Glutamatergic neuron (in vitro differentiated cells): ENCODE measurements around the gene KRT36. TPM values are rescaled to one million over a fixed set of nuclear protein-coding genes. Genes with fewer than 3 reads are reported as not detected.
A peak's percentile ranks its signal among the peaks of the same experiment; 100 is the strongest.

Experiments
- DNase-seq: peaks from one replicate; pipeline ENCODE4 v3.0.0; 2022
- H3K27ac Mint-ChIP-seq: one replicate; pipeline ENCODE4 v1.8.0; 2020; ENCODE audit warnings: mild to moderate bottlenecking, mixed read lengths, inconsistent platforms; ENCODE audit not compliant: unreplicated experiment
- H3K27me3 Mint-ChIP-seq: one replicate; pipeline ENCODE4 v1.8.0; 2020; ENCODE audit warnings: mild to moderate bottlenecking, moderate library complexity, mixed read lengths, inconsistent platforms; ENCODE audit not compliant: unreplicated experiment
- H3K36me3 Mint-ChIP-seq: one replicate; pipeline ENCODE4 v1.8.0; 2020; ENCODE audit warnings: mild to moderate bottlenecking, mixed read lengths, inconsistent platforms; ENCODE audit not compliant: unreplicated experiment
- H3K4me1 Mint-ChIP-seq: one replicate; pipeline ENCODE4 v1.8.0; 2020; ENCODE audit warnings: mild to moderate bottlenecking, low read depth, mixed read lengths, inconsistent platforms; ENCODE audit not compliant: unreplicated experiment
- H3K4me3 Mint-ChIP-seq: one replicate; pipeline ENCODE4 v1.8.0; 2020; ENCODE audit warnings: mild to moderate bottlenecking, mixed read lengths, inconsistent platforms; ENCODE audit not compliant: unreplicated experiment
- H3K9me3 Mint-ChIP-seq: one replicate; pipeline ENCODE4 v1.8.0; 2020; ENCODE audit warnings: mild to moderate bottlenecking, moderate library complexity, mixed read lengths, inconsistent platforms; ENCODE audit not compliant: unreplicated experiment
- CTCF ChIP-seq: fragments of 200-600 bp; sonication (generic); IDR thresholded peaks from one replicate; pipeline ENCODE4 v1.5.0; 2021; ENCODE audit not compliant: partially characterized antibody, unreplicated experiment
- total RNA-seq: library from RNA; stranded (reverse); fragmentation: NEBNext Ultra II Directional; extraction: Animal tissue kit (Norgen Biotek cat#: 25700); gene quantifications from one replicate; pipeline ENCODE4 v1.2.1, GENCODE V29; 2021; ENCODE audit not compliant: unreplicated experiment

Gene KRT36
- total RNA-seq, 1 donor from 2014 or later, result not detected

GRCh38 chr17:41496803-41497484, 7.2 kb upstream of the KRT36 start:
- H3K27ac Mint-ChIP-seq, result no peak overlapping the region
- H3K4me3 Mint-ChIP-seq, result no peak overlapping the region
- H3K27me3 Mint-ChIP-seq, result peaks cover 18% of the 10 kb centered on the region
- peaks cover 4% of the 10 kb centered on the region for H3K4me1 Mint-ChIP-seq
- DNase-seq, result peak; percentile 54
- peak; percentile 49 for TF ChIP-seq CTCF
- no peaks in the 10 kb centered on the region for H3K36me3 Mint-ChIP-seq
- H3K9me3 Mint-ChIP-seq, result peaks cover 1% of the 10 kb centered on the region

DNA sequence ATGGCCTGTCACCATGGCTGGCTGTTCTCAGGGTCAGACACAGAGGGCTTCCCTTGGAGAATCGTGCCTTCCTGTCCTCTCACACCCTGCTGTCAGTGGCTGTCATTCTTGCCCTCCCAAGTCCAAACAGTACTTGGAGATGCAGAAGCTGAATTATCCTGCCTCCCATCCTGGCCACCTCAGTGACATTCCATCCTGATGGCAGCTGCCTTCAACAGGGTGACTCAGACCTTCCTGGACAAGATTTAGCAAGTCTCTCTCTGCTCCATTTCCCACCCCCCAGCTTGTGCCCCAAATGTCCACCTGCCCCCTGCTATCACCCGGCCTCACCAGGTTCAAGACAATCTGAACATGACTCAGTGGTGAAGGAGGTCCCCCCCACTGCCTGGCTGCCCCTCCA, 4.8 kb upstream of the KRT36 start:
- no peak for TF ChIP-seq CTCF
- H3K4me3 Mint-ChIP-seq, result no peak overlapping the region
- H3K27me3 Mint-ChIP-seq, result peaks cover 13% of the 10 kb centered on the region
- DNase-seq, result no peak
- peaks cover 4% of the 10 kb centered on the region for H3K4me1 Mint-ChIP-seq
- H3K9me3 Mint-ChIP-seq, result no peaks in the 10 kb centered on the region
- H3K27ac Mint-ChIP-seq, result no peak overlapping the region
- H3K36me3 Mint-ChIP-seq, result no peaks in the 10 kb centered on the region

DNA sequence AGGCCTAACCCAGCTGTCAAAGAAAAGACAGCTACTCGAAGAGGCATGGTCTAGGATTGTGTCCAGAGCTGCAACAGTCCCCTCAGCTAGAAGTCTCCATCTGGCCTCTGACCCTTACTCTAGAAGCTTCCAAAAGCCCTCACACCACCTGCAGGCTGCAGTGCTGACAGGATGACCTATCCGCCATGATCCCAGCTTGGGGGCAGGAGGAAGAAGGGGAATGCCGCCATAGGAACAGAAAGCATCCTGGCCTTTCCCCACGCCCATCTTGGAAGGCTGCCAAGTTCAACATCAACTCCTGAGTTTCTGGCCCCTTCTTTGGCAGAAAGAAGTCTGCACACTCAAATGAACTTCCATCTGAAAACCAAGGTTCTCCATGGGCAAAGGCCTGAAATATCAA, 3.1 kb upstream of the KRT36 start:
- no peak for TF ChIP-seq CTCF
- Mint-ChIP-seq H3K4me1 (peaks cover 4% of the 10 kb centered on the region), H3K9me3 (no peaks in the 10 kb centered on the region), H3K27me3 (peaks cover 7% of the 10 kb centered on the region), H3K4me3 (no peak overlapping the region), H3K27ac (no peak overlapping the region), H3K36me3 (no peaks in the 10 kb centered on the region)
- DNase-seq, result no peak

DNA sequence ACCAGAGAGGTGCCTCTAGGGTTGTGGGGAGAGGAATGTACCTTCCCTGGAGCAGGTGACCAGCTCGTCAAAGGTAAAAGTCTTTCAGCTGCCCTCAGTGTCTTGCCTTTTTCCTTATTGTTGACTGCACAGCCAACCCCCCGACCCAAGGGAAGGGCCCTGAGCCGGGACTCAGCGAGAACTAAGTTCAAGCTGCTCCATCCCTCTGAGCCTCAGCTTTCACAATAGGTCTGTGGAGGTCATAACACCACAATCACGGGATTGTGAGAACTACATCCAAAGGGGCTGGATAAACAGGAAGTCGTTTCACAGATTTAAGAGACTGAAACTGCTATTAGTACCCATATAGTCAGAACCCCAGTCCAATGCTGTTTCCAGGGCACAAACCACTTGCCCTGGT, 2.6 kb upstream of the KRT36 start:
- no peak for DNase-seq
- H3K27me3 Mint-ChIP-seq, result peaks cover 7% of the 10 kb centered on the region
- no peaks in the 10 kb centered on the region for H3K9me3 Mint-ChIP-seq
- H3K4me1 Mint-ChIP-seq, result peaks cover 4% of the 10 kb centered on the region
- no peaks in the 10 kb centered on the region for H3K36me3 Mint-ChIP-seq
- TF ChIP-seq CTCF, result no peak
- no peak overlapping the region for H3K27ac Mint-ChIP-seq
- no peak overlapping the region for H3K4me3 Mint-ChIP-seq

DNA sequence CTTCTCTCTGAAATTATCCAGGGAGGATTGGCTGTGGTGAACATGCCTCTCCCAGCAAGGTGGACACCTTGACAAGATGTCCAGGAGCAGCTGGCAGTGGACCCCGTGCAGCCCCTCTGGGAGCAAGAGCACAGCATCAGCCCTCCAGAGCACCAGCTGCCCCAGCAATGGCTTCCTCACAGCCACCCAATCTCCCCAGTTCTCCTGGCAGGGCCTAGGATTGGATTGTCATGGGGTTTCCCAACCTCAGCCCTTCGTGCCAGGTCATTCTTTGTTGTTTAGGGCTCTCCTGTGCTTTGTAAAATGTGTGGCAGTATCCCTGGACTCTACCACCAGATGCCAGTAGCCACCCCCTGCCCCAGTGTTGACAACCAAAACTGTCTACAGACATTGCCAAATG, 1.8 kb upstream of the KRT36 start:
- TF ChIP-seq CTCF, result no peak
- H3K4me3 Mint-ChIP-seq, result no peak overlapping the region
- no peaks in the 10 kb centered on the region for H3K36me3 Mint-ChIP-seq

More for the DNA sequence above, 1.8 kb upstream of the KRT36 start:
- no peak for DNase-seq
- H3K4me1 Mint-ChIP-seq, result peaks cover 4% of the 10 kb centered on the region
- H3K27me3 Mint-ChIP-seq, result peaks cover 6% of the 10 kb centered on the region
- H3K27ac Mint-ChIP-seq, result no peak overlapping the region
- no peaks in the 10 kb centered on the region for H3K9me3 Mint-ChIP-seq
